MCF 10A (cell line): ENCODE measurements around the gene VAT1L. TPM values are rescaled to one million over a fixed set of nuclear protein-coding genes. Genes with fewer than 3 reads are reported as not detected.

ENCODE experiments used
- BruUV-seq: library from RNA; stranded (reverse); fragments of 400-500 nt; replicated peaks from 2 replicates; lab custom pipeline; 2021; lab: Mats Ljungman, UMichigan
- CTCF ChIA-PET: fragments of 300-600 bp; sonication (Branson Sonifier 250); formaldehyde crosslinking; extraction: SDS; loops from one replicate; lab custom pipeline; 2021; ENCODE audit warnings: antibody characterized with exemption, inconsistent platforms; lab: Yijun Ruan, JAX
- POLR2A ChIA-PET: fragments of 300-600, 350-650 bp; sonication (Branson Sonifier 250); formaldehyde crosslinking; extraction: SDS; loops from one replicate; lab custom pipeline; 2020; ENCODE audit warnings: antibody characterized with exemption, inconsistent platforms; lab: Yijun Ruan, JAX
- DNase-seq: peaks from one replicate; pipeline ENCODE4 v3.0.0-alpha.2; 2018; ENCODE audit not compliant: unreplicated experiment
- H3K27ac Mint-ChIP-seq: one replicate; pipeline ENCODE4 v1.8.0; 2022; ENCODE audit warnings: mild to moderate bottlenecking, low read depth, mixed read lengths; ENCODE audit not compliant: unreplicated experiment
- H3K27me3 Mint-ChIP-seq: one replicate; pipeline ENCODE4 v1.8.0; 2022; ENCODE audit warnings: mixed read lengths; ENCODE audit not compliant: insufficient read depth, unreplicated experiment
- H3K36me3 Mint-ChIP-seq: one replicate; pipeline ENCODE4 v1.8.0; 2022; ENCODE audit warnings: mild to moderate bottlenecking, moderate library complexity, mixed read lengths; ENCODE audit not compliant: insufficient read depth, unreplicated experiment
- H3K4me1 Mint-ChIP-seq: one replicate; pipeline ENCODE4 v1.8.0; 2022; ENCODE audit warnings: mixed read lengths; ENCODE audit not compliant: insufficient read depth, unreplicated experiment
- H3K4me3 Mint-ChIP-seq: one replicate; pipeline ENCODE4 v1.8.0; 2022; ENCODE audit warnings: mild to moderate bottlenecking, moderate library complexity, mixed read lengths; ENCODE audit not compliant: unreplicated experiment
- H3K9me3 Mint-ChIP-seq: one replicate; pipeline ENCODE4 v1.8.0; 2022; ENCODE audit warnings: mixed read lengths; ENCODE audit not compliant: unreplicated experiment
- CTCF ChIP-seq: fragments of 200-600 bp; IDR thresholded peaks from one replicate; pipeline ENCODE4 v1.8.0; 2022; ENCODE audit warnings: antibody characterized with exemption, mild to moderate bottlenecking; ENCODE audit not compliant: unreplicated experiment
- intact Hi-C: fragments of 100-400 bp; cut with micrococcal nuclease; formaldehyde crosslinking; loops from 2 replicates; pipeline ENCODE4 v1.14.1; 2022
- total RNA-seq: library from RNA; stranded (reverse); gene quantifications from 2 replicates; pipeline ENCODE4 v1.2.3, GENCODE V29; 2022

VAT1L gene
- total RNA-seq, 1 experiment from 2014 or later = 1.1 TPM

GRCh38 chr16:77937473-77938149, 149.2 kb downstream of the VAT1L start:
- ChIA-PET POLR2A (no interaction called here), CTCF (no interaction called here)
- TF ChIP-seq CTCF = no peak
- H3K36me3 Mint-ChIP-seq = no peaks in the 10 kb centered on the region
- no peak overlapping the region for H3K27ac Mint-ChIP-seq
- no peak overlapping the region for H3K4me3 Mint-ChIP-seq
- no TSS peak for BruUV-seq
- intact Hi-C loops = no loop called here
- peaks cover 27% of the 10 kb centered on the region for H3K27me3 Mint-ChIP-seq
- no peaks in the 10 kb centered on the region for H3K9me3 Mint-ChIP-seq
- H3K4me1 Mint-ChIP-seq = no peaks in the 10 kb centered on the region
- DNase-seq = no peak

- TF ChIP-seq CTCF = no peak
- Mint-ChIP-seq H3K4me3 (no peak overlapping the region), H3K36me3 (no peaks in the 10 kb centered on the region), H3K9me3 (no peaks in the 10 kb centered on the region), H3K27ac (no peak overlapping the region), H3K4me1 (no peaks in the 10 kb centered on the region), H3K27me3 (peaks cover 16% of the 10 kb centered on the region)
- CTCF ChIA-PET = interaction anchor here (0.6 to 1.4 kb wide), 2 partner anchors 33 to 264 kb away, joined by 4 to 5 read pairs; no protein-coding TSS in a partner anchor
- BruUV-seq = no TSS peak
- intact Hi-C loops = no loop called here
- DNase-seq = no peak
- POLR2A ChIA-PET = interaction anchor here (1.1 kb wide), 1 partner anchor 15 kb away, joined by 3 read pairs; no protein-coding TSS in a partner anchor
Observed at GRCh38 chr16:77938913-77939312, 150.5 kb downstream of the VAT1L start.

DNA sequence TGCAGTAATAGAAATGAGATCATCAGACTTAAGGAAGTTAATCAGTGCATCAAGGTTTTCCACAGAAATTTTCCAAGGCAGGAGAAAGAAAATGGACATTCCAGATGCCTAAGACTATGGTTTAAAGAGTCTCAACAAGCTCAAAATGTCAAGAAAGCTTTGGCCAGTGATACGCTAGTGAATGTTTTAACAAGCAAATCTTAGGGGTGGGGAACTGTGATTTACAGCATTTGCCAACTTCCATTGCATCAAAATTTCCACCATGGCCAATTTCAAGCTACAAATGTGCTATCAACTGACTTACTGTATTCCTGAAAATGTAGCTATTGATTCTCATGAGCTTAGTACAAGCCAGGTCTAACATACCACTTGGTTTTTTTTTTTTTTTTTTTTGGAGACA, 151.6 kb downstream of the VAT1L start:
- Mint-ChIP-seq H3K4me3 (no peak overlapping the region), H3K27ac (no peak overlapping the region), H3K9me3 (no peaks in the 10 kb centered on the region), H3K36me3 (no peaks in the 10 kb centered on the region), H3K27me3 (peaks cover 11% of the 10 kb centered on the region), H3K4me1 (no peaks in the 10 kb centered on the region)
- ChIA-PET CTCF (interaction anchor here (0.6 to 2.4 kb wide), 5 partner anchors 11 to 297 kb away, joined by 3 to 8 read pairs (median 5); no protein-coding TSS in a partner anchor), POLR2A (interaction anchor here (1.1 kb wide), 1 partner anchor 16 kb away, joined by 3 read pairs; no protein-coding TSS in a partner anchor)
- intact Hi-C loops = no loop called here
- no peak for DNase-seq
- TF ChIP-seq CTCF = no peak
- no TSS peak for BruUV-seq

DNA sequence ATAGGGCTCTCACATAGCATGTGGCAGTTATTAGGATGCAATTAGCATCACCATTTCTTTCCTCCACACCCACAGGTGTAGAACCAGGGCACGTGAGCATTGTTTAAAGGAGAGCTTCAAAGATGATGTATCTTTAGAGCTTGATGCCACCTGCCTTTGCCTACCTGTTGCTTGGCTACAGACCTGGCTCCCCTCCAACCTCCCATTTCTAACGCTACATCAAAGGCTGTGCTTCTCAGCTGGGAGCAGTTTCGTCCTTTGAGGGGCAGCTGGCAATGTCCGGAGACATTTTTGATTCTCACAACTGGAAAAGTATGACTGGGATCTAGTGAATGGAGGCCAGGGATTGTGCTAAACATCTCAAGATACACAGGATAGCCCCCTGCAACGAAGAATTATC, 155.4 kb downstream of the VAT1L start:
- Mint-ChIP-seq H3K27me3 (peaks cover 11% of the 10 kb centered on the region), H3K27ac (no peak overlapping the region), H3K36me3 (no peaks in the 10 kb centered on the region), H3K4me3 (no peak overlapping the region), H3K4me1 (no peaks in the 10 kb centered on the region), H3K9me3 (no peaks in the 10 kb centered on the region)
- CTCF ChIA-PET = interaction anchor here (0.5 to 1.2 kb wide), 3 partner anchors 29 to 358 kb away, joined by 3 read pairs; no protein-coding TSS in a partner anchor
- BruUV-seq = no TSS peak
- POLR2A ChIA-PET = no interaction called here
- intact Hi-C loops = no loop called here
- no peak for TF ChIP-seq CTCF
- no peak for DNase-seq
